ENCODE data around the gene FAM107A. TPM values are rescaled to one million over a fixed set of nuclear protein-coding genes. Genes with fewer than 3 reads are reported as not detected.

FAM107A gene
- total RNA-seq, 2 donors from 2014 or later: not detected

- H3K4me3 ChIP-seq (ENCODE audit: low read length): no peak overlapping the region
- Mint-ChIP-seq H3K4me3 (no peak overlapping the region), H3K9me3 (peaks cover 5% of the 10 kb centered on the region), H3K4me1 (peaks cover 20% of the 10 kb centered on the region), H3K36me3 (ENCODE audit: low read depth) (no peaks in the 10 kb centered on the region), H3K27me3 (ENCODE audit: insufficient read depth) (peaks cover 14% of the 10 kb centered on the region), H3K27ac (no peak overlapping the region)
- H3K27me3 ChIP-seq (ENCODE audit: control insufficient read depth, insufficient read depth, low read length, poor library complexity, severe bottlenecking): peaks cover 3% of the 10 kb centered on the region
- no peak overlapping the region for H3K9ac ChIP-seq (ENCODE audit: extremely low read depth, low read length, poor library complexity, severe bottlenecking)
- TF ChIP-seq CTCF (conservative IDR thresholded peaks at IDR 0.05): no peak
- WGBS, 2 experiments (ENCODE audit: insufficient coverage in 1 of 2, insufficient read length in 1 of 2): 94 to 96% methylated on average over 6 of the region's 6 CpGs
- no peak for DNase-seq
- peaks cover 3% of the 10 kb centered on the region for H3K9me3 ChIP-seq (ENCODE audit: control insufficient read depth, low read length)
- peaks cover 6% of the 10 kb centered on the region for H3K4me1 ChIP-seq (ENCODE audit: control insufficient read depth, insufficient read depth, low read length)
- no peaks in the 10 kb centered on the region for H3K36me3 ChIP-seq (ENCODE audit: control insufficient read depth, insufficient read depth, low read length)
- no peak overlapping the region for H3K27ac ChIP-seq (ENCODE audit: low read depth, low read length)
These were observed 475 bp downstream of the FAM107A start for GRCh38 chr3:58576716-58577115.

GRCh38 chr3:58575971-58576652, 1.1 kb downstream of the FAM107A start:
- Mint-ChIP-seq H3K27ac (no peak overlapping the region), H3K4me1 (peaks cover 15% of the 10 kb centered on the region), H3K36me3 (ENCODE audit: low read depth) (no peaks in the 10 kb centered on the region), H3K27me3 (ENCODE audit: insufficient read depth) (peaks cover 11% of the 10 kb centered on the region), H3K9me3 (peaks cover 7% of the 10 kb centered on the region), H3K4me3 (no peak overlapping the region)
- Histone ChIP-seq H3K9ac (ENCODE audit: extremely low read depth, low read length, poor library complexity, severe bottlenecking) (no peak overlapping the region), H3K4me1 (ENCODE audit: control insufficient read depth, insufficient read depth, low read length) (peaks cover 5% of the 10 kb centered on the region), H3K27me3 (ENCODE audit: control insufficient read depth, insufficient read depth, low read length, poor library complexity, severe bottlenecking) (peaks cover 3% of the 10 kb centered on the region), H3K36me3 (ENCODE audit: control insufficient read depth, insufficient read depth, low read length) (no peaks in the 10 kb centered on the region), H3K4me3 (ENCODE audit: low read length) (no peak overlapping the region), H3K27ac (ENCODE audit: low read depth, low read length) (no peak overlapping the region), H3K9me3 (ENCODE audit: control insufficient read depth, low read length) (peaks cover 6% of the 10 kb centered on the region)
- 77 to 86% methylated on average over 5 to 8 of the region's 8 CpGs for WGBS, 2 experiments (ENCODE audit: insufficient coverage in 1 of 2, insufficient read length in 1 of 2)
- no peak for TF ChIP-seq CTCF (conservative IDR thresholded peaks at IDR 0.05)
- no peak for DNase-seq

- peaks cover 11% of the 10 kb centered on the region for H3K27me3 Mint-ChIP-seq (ENCODE audit: insufficient read depth)
- H3K9me3 Mint-ChIP-seq: peaks cover 7% of the 10 kb centered on the region
- Histone ChIP-seq H3K4me3 (ENCODE audit: low read length) (no peak overlapping the region), H3K4me1 (ENCODE audit: control insufficient read depth, insufficient read depth, low read length) (no peaks in the 10 kb centered on the region), H3K27me3 (ENCODE audit: control insufficient read depth, insufficient read depth, low read length, poor library complexity, severe bottlenecking) (peaks cover 3% of the 10 kb centered on the region), H3K36me3 (ENCODE audit: control insufficient read depth, insufficient read depth, low read length) (no peaks in the 10 kb centered on the region), H3K9me3 (ENCODE audit: control insufficient read depth, low read length) (peaks cover 6% of the 10 kb centered on the region), H3K9ac (ENCODE audit: extremely low read depth, low read length, poor library complexity, severe bottlenecking) (no peak overlapping the region), H3K27ac (ENCODE audit: low read depth, low read length) (no peak overlapping the region)
- no peak for TF ChIP-seq CTCF (conservative IDR thresholded peaks at IDR 0.05)
- no peaks in the 10 kb centered on the region for H3K36me3 Mint-ChIP-seq (ENCODE audit: low read depth)
- peaks cover 10% of the 10 kb centered on the region for H3K4me1 Mint-ChIP-seq
- no peak overlapping the region for H3K4me3 Mint-ChIP-seq
- H3K27ac Mint-ChIP-seq: no peak overlapping the region
- WGBS, 2 experiments (ENCODE audit: insufficient coverage in 1 of 2, insufficient read length in 1 of 2): 88 to 94% methylated on average over 3 to 4 of the region's 4 CpGs
- DNase-seq: no peak
These were observed 2.5 kb downstream of the FAM107A start for GRCh38 chr3:58574682-58575081.
